K562 (cell line): ENCODE data around the gene APOL3. TPM values are rescaled to one million over a fixed set of nuclear protein-coding genes. Genes with fewer than 3 reads are reported as not detected.

Source experiments
- ATAC-seq: fragments of 200-7000 bp; cut with Tn5 transposase; 3 replicates; pipeline ENCODE4 v1.9.1; 2020; ENCODE audit warnings: moderate library complexity
- BruUV-seq: library from RNA; stranded (reverse); fragments of 400-500 nt; replicated peaks from 2 replicates; lab custom pipeline; 2021; lab: Mats Ljungman, UMichigan
- CTCF ChIA-PET: fragments of 300-600 bp; formaldehyde crosslinking; extraction: SDS; loops from one replicate; lab custom pipeline; 2021; ENCODE audit warnings: low intra/inter-chr PET ratio; lab: Yijun Ruan, JAX
- POLR2A ChIA-PET: fragments of 300-600, 350-650 bp; sonication (Branson Sonifier 250); formaldehyde crosslinking; extraction: SDS; loops from one replicate; lab custom pipeline; 2021; ENCODE audit warnings: antibody characterized with exemption, inconsistent platforms; lab: Yijun Ruan, JAX
- DNase-seq, 4 experiments: peaks; one replicate each; pipeline versions ENCODE4 v3.0.0 to v3.0.0-alpha.2; 2011 to 2018; ENCODE audit warnings: low spot score in 3 of 4, mixed read lengths in 3 of 4; ENCODE audit errors: extremely low read depth in 1 of 4
- FAIRE-seq: peaks from 2 replicates; lab custom pipeline; 2011; peaks lifted over from hg19 to GRCh38; lab: Jason Lieb, UNC
- H2AFZ ChIP-seq: 2 replicates; pipeline ENCODE4 v1.6.0; 2011; ENCODE audit warnings: low read depth, low read length, control low read depth, inconsistent platforms
- H3K27ac ChIP-seq: fragments of 200-600 bp; 3 replicates; pipeline ENCODE4 v1.8.0; 2011; ENCODE audit warnings: low read depth, mild to moderate bottlenecking, control low read depth, inconsistent platforms, low read length, moderate library complexity, mixed read lengths; ENCODE audit errors: extremely low read depth
- H3K27me3 ChIP-seq, 2 experiments: fragments of 300-600 bp in 1 of 2; 2 replicates in 1 of 2; 3 replicates in 1 of 2; pipeline versions ENCODE4 v1.6.0 to v1.8.0; 2011; ENCODE audit warnings: inconsistent platforms in 2 of 2, low read length in 2 of 2, mild to moderate bottlenecking in 1 of 2, mixed read lengths in 1 of 2, moderate library complexity in 1 of 2; ENCODE audit not compliant: control insufficient read depth in 2 of 2, insufficient read depth in 2 of 2
- H3K36me3 ChIP-seq: fragments of 300-600 bp; 3 replicates; pipeline ENCODE4 v1.8.0; 2011; ENCODE audit warnings: mild to moderate bottlenecking, low read length, inconsistent platforms; ENCODE audit not compliant: control insufficient read depth, insufficient read depth
- H3K4me1 ChIP-seq, 2 experiments: fragments of 200-600 bp in 1 of 2; replicated peaks in 1 of 2; 2 replicates in 1 of 2; 3 replicates in 1 of 2; pipeline versions ENCODE4 v1.5.1 to v1.8.0; 2011; ENCODE audit warnings: inconsistent platforms in 2 of 2, low read length in 2 of 2, mild to moderate bottlenecking in 1 of 2, mixed read lengths in 1 of 2, moderate library complexity in 1 of 2; ENCODE audit not compliant: control insufficient read depth in 2 of 2, insufficient read depth in 2 of 2
- H3K4me2 ChIP-seq: 2 replicates; pipeline ENCODE4 v1.6.1; 2011; ENCODE audit warnings: low read length, control low read depth, inconsistent platforms, mixed read lengths; ENCODE audit not compliant: insufficient read depth
- H3K4me3 ChIP-seq: fragments of 200-600 bp; sonication (generic), shearing (Covaris generic); 2 replicates; pipeline ENCODE4 v1.5.1; 2016; ENCODE audit warnings: control low read depth, inconsistent platforms
- H3K79me2 ChIP-seq: fragments of 200-600 bp; 3 replicates; pipeline ENCODE4 v1.8.0; 2011; ENCODE audit warnings: low read length, inconsistent platforms; ENCODE audit not compliant: control insufficient read depth, insufficient read depth
- H3K9ac ChIP-seq, 2 experiments: 2 replicates each; pipeline versions ENCODE4 v1.6.0 to v1.6.1; 2011; ENCODE audit warnings: low read depth in 2 of 2, low read length in 2 of 2, control low read depth in 1 of 2, inconsistent platforms in 1 of 2, mild to moderate bottlenecking in 1 of 2, mixed read lengths in 1 of 2; ENCODE audit not compliant: insufficient read depth in 1 of 2
- H3K9me1 ChIP-seq: one replicate; pipeline ENCODE4 v1.6.0; 2011; ENCODE audit warnings: inconsistent platforms, mild to moderate bottlenecking, low read length, moderate library complexity; ENCODE audit not compliant: control insufficient read depth, insufficient read depth
- H3K9me3 ChIP-seq: replicated peaks from 2 replicates; pipeline ENCODE4 v1.5.1; 2011; ENCODE audit warnings: low read depth, low read length, inconsistent platforms; ENCODE audit not compliant: control insufficient read depth, insufficient read depth
- H4K20me1 ChIP-seq: replicated peaks from 2 replicates; pipeline ENCODE4 v1.6.1; 2011; ENCODE audit warnings: low read length, inconsistent platforms, mixed read lengths; ENCODE audit not compliant: control insufficient read depth, insufficient read depth
- CREB1 ChIP-seq, 2 experiments: sonication (generic) in 1 of 2; formaldehyde crosslinking in 1 of 2; IDR thresholded peaks; 2 replicates each; pipeline versions ENCODE4 v1.6.1 to v1.8.0; 2012 to 2022; ENCODE audit warnings: inconsistent platforms in 1 of 2, mild to moderate bottlenecking in 1 of 2, missing genetic modification reagents in 1 of 2, moderate library complexity in 1 of 2
- PURB ChIP-seq: sonication (generic); formaldehyde crosslinking; IDR thresholded peaks from 2 replicates; pipeline ENCODE4 v1.9.0; 2021; ENCODE audit warnings: low read depth, mild to moderate bottlenecking, missing genetic modification reagents
- SRF ChIP-seq, 2 experiments: fragments of 250-450, 450-650 bp in 1 of 2; sonication (Bioruptor Pico) in 1 of 2; sonication (generic) in 1 of 2; formaldehyde crosslinking; IDR thresholded peaks; 2 replicates each; pipeline versions ENCODE4 v1.5.0 to v1.5.1; 2020 to 2022; ENCODE audit warnings: mild to moderate bottlenecking in 1 of 2, missing genetic modification reagents in 1 of 2
- TAF1 ChIP-seq: IDR thresholded peaks from 2 replicates; pipeline ENCODE4 v1.6.1; 2011; ENCODE audit warnings: mild to moderate bottlenecking, low read length, moderate library complexity; ENCODE audit not compliant: insufficient read depth, control insufficient read depth, severe bottlenecking; ENCODE audit errors: extremely low read depth
- WGBS: fragments of 100-300 bp; shearing (Covaris generic); methylation state at CpG from one replicate; pipeline ENCODE4 v1.1.6; 2016; ENCODE audit warnings: low coverage, mixed read lengths; ENCODE audit not compliant: insufficient coverage; ENCODE audit errors: missing lambda C conversion rate; 5-methylcytosine and 5-hydroxymethylcytosine counted together
- in situ Hi-C: fragments of 300-500 bp; cut with MboI; formaldehyde crosslinking; loops from 4 replicates; pipeline ENCODE4 v1.15.0; 2018; ENCODE audit warnings: inconsistent platforms, mixed read lengths
- intact Hi-C: fragments of 100-400 bp; cut with micrococcal nuclease; formaldehyde crosslinking; loops from 2 replicates; pipeline ENCODE4 v1.14.2; 2022
- polyA plus RNA-seq, 8 experiments: library from polyadenylated mRNA; depleted of rRNA in 4 of 8; stranded (reverse) in 5 of 8; unstranded in 3 of 8; fragments of >200 nt; fragmentation: Nextera tagmentation in 2 of 8; fragmentation: Illumina TruSeq in 1 of 8; extraction: Ambion mirVana in 2 of 8; extraction: Trizol in 1 of 8; gene quantifications; 2 replicates each; pipeline versions ENCODE4 v1.2.1 to v1.2.3, GENCODE V29; 2011 to 2014; ENCODE audit warnings: inconsistent platforms in 1 of 8, missing spikeins in 1 of 8
- total RNA-seq, 7 experiments: library from RNA; depleted of rRNA in 6 of 7; stranded (reverse); fragments of >200 nt in 6 of 7; fragmentation: Illumina TruSeq in 2 of 7; extraction: Trizol in 2 of 7; gene quantifications; 2 replicates each; pipeline versions ENCODE4 v1.2.1 to v1.2.3, GENCODE V29; 2011 to 2021; ENCODE audit warnings: low replicate concordance in 1 of 7

APOL3 gene
- total and polyA plus RNA-seq, 9 of the 15 experiments (the other 6 are each of a cell fraction or from before 2014, with no cell fraction given): 0.25 to 1.1 (median 0.56) TPM; not detected in 1

GRCh38 chr22:36145881-36146280, 14.7 kb downstream of the APOL3 start:
- no peak overlapping the region for H3K4me2 ChIP-seq
- in situ Hi-C loops (no loop called here), intact Hi-C loops (loop anchor here (1.0 to 5.0 kb wide), 2 partner anchors 34 to 76 kb away; no protein-coding TSS in a partner anchor)
- ChIA-PET CTCF (interaction anchor here (1.0 to 1.1 kb wide), 2 partner anchors 77 to 132 kb away, joined by 4 to 5 read pairs; no protein-coding TSS in a partner anchor), POLR2A (no interaction called here)
- WGBS: 46% methylated on average over 2 of the region's 4 CpGs
- peaks cover 5 to 14% of the 10 kb centered on the region in 2 experiments; a peak in 3 of 5 replicates for H3K27me3 ChIP-seq
- TF ChIP-seq CREB1 (IDR thresholded peaks at IDR 0.05) (no peak), CREB1 (CRISPR knock-in tag; IDR thresholded peaks at IDR 0.05) (no peak), SRF (CRISPR knock-in tag; IDR thresholded peaks at IDR 0.05) (no peak), PURB (no peak), TAF1 (no peak)
- no TSS peak for BruUV-seq
- no peaks in the 10 kb centered on the region for H4K20me1 ChIP-seq
- DNase-seq (no peak), FAIRE-seq (no peak), ATAC-seq (no peak)
- H3K9me3 ChIP-seq: no peaks in the 10 kb centered on the region
- no peaks in the 10 kb centered on the region for H3K9me1 ChIP-seq
- no peaks in the 10 kb centered on the region for H3K36me3 ChIP-seq
- H3K9ac ChIP-seq: no peak overlapping the region
- H3K27ac ChIP-seq: no peak overlapping the region
- peaks cover 0 to 3% of the 10 kb centered on the region in 2 experiments; a peak in 1 of 5 replicates for H3K4me1 ChIP-seq
- no peak overlapping the region for H2AFZ ChIP-seq
- no peaks in the 10 kb centered on the region for H3K79me2 ChIP-seq
- H3K4me3 ChIP-seq: no peak overlapping the region
